ENCODE data around the gene STRIP2.
"Not testable (repeated sequence)": the region's sequence is repeated elsewhere in the genome, so short reads cannot be mapped to it uniquely, and the experiment has no call there.

The STRIP2 gene

GRCh38 chr7:129433847-129434674 is at the start of gene STRIP2:
STRIP2 (plus strand) TSS chr7:129434432; CDS start chr7:129434473, 41 bp downstream.
- DNase-seq (ENCODE audit: low spot score), result peak; percentile 96

- no peak for DNase-seq (ENCODE audit: low spot score)
Observed at GRCh38 chr7:129385116-129385515, 49.1 kb upstream of the STRIP2 start.

- DNase-seq (ENCODE audit: low spot score), result no peak
Observed at GRCh38 chr7:129385598-129385997, 48.6 kb upstream of the STRIP2 start.

GRCh38 chr7:129386506-129386905 is 47.7 kb upstream of the STRIP2 start:
- DNase-seq (ENCODE audit: low spot score), result no peak

GRCh38 chr7:129387537-129387936 is 46.7 kb upstream of the STRIP2 start:
- DNase-seq (ENCODE audit: low spot score), result no peak

GRCh38 chr7:129388333-129389098 is 45.7 kb upstream of the STRIP2 start:
- DNase-seq (ENCODE audit: low spot score), result no peak

- DNase-seq (ENCODE audit: low spot score), result no peak
Observed at GRCh38 chr7:129389829-129390228, 44.4 kb upstream of the STRIP2 start.

GRCh38 chr7:129390314-129390713 is 43.9 kb upstream of the STRIP2 start:
- DNase-seq (ENCODE audit: low spot score), result no peak

- DNase-seq (ENCODE audit: low spot score), result no peak
Observed at GRCh38 chr7:129391546-129392171, 42.6 kb upstream of the STRIP2 start.

- DNase-seq (ENCODE audit: low spot score), result no peak
Observed at GRCh38 chr7:129393255-129393654, 41.0 kb upstream of the STRIP2 start.

- DNase-seq (ENCODE audit: low spot score), result no peak
Observed at GRCh38 chr7:129394101-129394500, 40.1 kb upstream of the STRIP2 start.

- no peak for DNase-seq (ENCODE audit: low spot score)
Observed at GRCh38 chr7:129394982-129395914, 39.0 kb upstream of the STRIP2 start.

- peak; percentile 25 for DNase-seq (ENCODE audit: low spot score)
Observed at GRCh38 chr7:129401228-129401966, 32.8 kb upstream of the STRIP2 start.

- DNase-seq (ENCODE audit: low spot score), result no peak
Observed at GRCh38 chr7:129401967-129402860, 32.0 kb upstream of the STRIP2 start.

- DNase-seq (ENCODE audit: low spot score), result no peak
Observed at GRCh38 chr7:129405527-129405926, 28.7 kb upstream of the STRIP2 start.

GRCh38 chr7:129410238-129410637 is 24.0 kb upstream of the STRIP2 start:
- DNase-seq (ENCODE audit: low spot score), result not testable (repeated sequence)

- DNase-seq (ENCODE audit: low spot score), result no peak
Observed at GRCh38 chr7:129412501-129412900, 21.7 kb upstream of the STRIP2 start.

GRCh38 chr7:129417073-129417472 is 17.2 kb upstream of the STRIP2 start:
- DNase-seq (ENCODE audit: low spot score), result no peak

GRCh38 chr7:129421717-129422250 is 12.4 kb upstream of the STRIP2 start:
- DNase-seq (ENCODE audit: low spot score), result no peak

GRCh38 chr7:129422727-129423126 is 11.5 kb upstream of the STRIP2 start:
- DNase-seq (ENCODE audit: low spot score), result no peak
